Hematopoietic multipotent progenitor cell (in vitro differentiated cells): ENCODE measurements around the gene IRAK3. TPM values are rescaled to one million over a fixed set of nuclear protein-coding genes. Genes with fewer than 3 reads are reported as not detected.
"Not testable (repeated sequence)": the region's sequence is repeated elsewhere in the genome, so short reads cannot be mapped to it uniquely, and the experiment has no call there.

Experiments used
- DNase-seq, 3 donors: peaks; one replicate each; pipeline ENCODE4 v3.0.0-alpha.2; 2011 to 2015; ENCODE audit warnings: low read depth in 2 of 3, low spot score in 2 of 3
- total RNA-seq: library from RNA; depleted of rRNA; stranded (reverse); fragments of >200 nt; gene quantifications from one replicate; pipeline ENCODE4 v1.2.3, GENCODE V29; 2012

IRAK3 gene
- total RNA-seq, 1 donor = 28.3 TPM

DNA sequence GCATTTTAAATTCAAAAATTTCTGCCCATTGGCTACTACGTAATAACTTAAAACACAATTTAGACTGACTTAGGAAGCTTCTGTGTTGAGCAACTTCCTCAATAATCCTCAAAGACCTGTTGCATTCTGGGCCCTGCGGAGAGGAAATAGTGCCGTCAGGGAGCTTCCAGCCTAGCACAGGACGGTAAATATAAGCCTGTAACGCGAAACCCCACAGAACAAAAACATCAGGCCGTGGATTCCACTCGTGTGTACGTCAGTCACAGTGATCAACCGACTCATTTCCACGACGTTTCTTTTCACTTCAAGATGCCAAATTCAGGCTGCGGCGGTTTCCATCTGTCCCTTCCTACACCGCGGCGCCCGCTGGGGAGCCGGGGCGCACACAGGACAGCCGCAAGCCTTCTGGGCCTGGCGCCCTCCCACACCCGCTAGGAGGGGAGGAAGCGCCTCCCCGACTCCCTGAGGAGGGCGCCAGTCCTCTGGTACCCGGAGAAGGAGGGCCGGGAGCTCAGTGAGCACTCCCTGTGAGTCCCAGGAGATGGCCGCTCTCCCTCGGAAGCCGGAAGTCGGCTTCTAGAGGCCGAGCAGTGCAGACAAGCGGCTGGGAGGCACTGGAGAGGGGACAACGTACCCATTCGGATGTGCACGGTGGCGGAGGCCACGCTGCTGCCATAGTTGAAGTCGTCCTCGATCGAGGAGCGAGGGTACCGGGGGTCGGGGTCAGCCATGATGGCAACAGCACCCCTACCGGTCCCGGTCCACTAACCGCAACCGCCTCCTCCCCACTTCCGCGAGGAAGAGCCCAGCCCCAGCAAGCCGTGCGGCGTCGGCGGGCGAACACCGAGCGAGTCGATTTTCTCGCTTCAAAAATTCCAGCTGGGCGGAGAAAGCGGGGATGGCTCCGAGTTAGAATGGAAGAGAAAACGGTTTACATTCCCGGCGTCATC lies 19.5 kb upstream of the IRAK3 start, which contains the start of gene TMBIM4:
TSS of gene TMBIM4 (minus strand) at position 776 of the 950 bp plus-strand sequence. CDS start at position 731, 45 bp downstream.
- DNase-seq = peak; percentile 80 to 97 (median 94)

DNA sequence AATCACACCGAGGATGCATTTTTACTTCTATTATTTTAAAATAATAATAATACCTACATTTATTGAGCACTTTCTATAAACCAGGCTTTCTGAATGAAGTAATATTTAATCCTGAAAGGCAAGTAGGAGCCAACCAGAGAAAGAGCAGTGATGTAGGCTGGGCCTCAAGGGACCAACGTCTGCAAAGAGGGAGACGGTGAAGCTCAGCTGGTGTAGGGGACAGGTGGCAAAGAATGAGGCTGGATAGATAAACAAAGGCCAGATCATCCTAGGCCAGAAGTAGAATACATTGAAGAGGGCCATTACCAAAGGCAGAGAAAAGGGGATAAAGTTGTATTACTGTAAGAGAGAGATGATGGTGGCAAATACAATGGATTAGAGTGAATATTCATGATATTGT lies 18.4 kb upstream of the IRAK3 start:
- DNase-seq = no peak

DNA sequence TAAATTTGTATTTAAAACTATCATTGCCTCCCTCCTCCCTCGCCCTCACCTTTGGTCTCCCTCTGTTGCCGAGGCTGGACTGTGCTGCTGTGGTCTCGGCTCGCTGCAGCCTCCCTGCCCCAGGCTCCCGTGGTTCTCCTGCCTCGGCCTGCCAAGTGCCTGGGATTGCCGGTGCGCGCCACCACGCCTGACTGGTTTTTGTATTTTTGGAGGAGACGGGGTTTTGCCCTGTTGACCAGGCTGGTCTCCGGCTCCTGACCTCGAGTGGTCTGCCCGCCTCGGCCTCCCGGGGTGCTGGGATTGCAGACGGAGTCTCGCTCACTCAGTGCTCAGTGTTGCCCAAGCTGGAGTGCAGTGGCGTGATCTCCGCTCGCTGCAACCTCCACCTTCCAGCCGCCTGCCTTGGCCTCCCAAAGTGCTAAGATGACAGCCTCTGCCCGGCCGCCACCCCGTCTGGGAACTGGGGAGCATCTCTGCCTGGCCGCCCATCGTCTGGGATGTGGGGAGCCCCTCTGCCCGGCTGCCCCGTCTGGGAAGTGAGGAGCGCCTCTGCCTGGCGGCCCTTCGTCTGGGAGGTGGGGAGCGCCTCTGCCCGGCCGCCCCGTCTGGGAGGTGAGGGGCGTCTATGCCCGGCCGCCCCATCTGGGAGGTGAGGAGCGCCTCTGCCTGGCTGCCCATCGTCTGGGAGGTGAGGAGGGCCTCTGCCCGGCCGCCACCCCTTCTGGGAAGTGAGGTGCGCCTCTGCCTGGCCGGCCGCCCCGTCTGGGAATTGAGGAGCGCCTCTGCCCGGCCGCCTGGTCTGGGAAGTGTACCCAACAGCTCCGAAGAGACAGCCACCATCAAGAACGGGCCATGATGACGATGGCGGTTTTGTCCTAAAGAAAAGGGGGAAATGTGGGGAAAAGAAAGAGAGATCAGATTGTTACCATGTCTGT lies 14.4 kb upstream of the IRAK3 start:
- not testable (repeated sequence) for DNase-seq

DNA sequence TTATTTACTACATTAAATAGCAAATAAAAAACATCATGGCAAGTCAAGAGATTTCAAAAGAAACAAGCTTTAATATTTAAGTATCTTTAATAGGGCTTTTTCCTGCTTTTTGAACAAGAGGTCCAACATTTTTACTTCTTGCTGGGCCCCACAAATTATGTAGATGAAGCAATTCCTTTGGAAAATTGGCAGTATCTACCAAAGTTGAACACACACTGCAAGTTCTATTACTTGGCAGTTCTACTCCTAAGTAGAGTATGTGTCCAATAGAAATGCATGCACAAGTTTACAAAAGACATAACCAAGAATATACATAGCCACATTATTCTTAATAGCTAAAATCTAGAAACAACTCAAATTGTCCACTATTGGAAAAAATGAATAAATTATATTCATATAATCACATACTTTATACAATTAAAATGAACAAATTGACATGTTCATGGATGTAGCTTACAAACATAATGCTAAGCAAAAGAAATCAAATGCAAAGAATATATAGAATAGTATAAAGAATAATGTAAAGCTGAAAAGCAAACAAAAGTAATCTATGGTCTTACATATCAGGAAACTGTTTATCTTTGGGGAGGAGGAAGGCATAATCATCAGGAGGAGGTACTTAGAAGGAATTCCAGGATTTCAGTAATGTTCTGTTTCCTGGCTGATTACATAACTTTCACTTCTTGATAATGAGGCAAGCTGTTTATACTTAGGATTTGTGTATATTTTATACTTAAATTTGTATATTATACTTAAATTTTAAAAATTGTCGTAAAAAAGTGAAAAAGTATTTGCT lies 12.7 kb upstream of the IRAK3 start:
- no peak for DNase-seq

DNA sequence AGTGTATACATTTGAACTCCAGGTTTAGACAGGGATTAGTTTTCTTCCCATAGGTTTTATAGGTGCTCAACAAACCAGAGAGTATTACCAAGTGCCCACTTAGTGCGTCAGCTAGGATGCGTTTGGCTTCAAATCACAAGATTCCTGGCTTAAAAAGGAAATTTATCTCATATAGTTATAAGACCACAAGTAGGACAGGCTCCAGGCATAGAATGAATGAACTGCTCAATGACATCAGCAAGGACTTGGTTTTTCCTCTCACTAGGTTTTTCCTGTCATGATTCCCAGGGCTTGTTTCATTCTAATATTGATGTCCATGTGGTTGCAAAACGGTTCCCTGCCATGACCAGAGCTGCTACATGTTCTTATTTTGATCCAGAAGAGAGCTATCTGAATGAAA lies 6.1 kb upstream of the IRAK3 start:
- no peak for DNase-seq

DNA sequence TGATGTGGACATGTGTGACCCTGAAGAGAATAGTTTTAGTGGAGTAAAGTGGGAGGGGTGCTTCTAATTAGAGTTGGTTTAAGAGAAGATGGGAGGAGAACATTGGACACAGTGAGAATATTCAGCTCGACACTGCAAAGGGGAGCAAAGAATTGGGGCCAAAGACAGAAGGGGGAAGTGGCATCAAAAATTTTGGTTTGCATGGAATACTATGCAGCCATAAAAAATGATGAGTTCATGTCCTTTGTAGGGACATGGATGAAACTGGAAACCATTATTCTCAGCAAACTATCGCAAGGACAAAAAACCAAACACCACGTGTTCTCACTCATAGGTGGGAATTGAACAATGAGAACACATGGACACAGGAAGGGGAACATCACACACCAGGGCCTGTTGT lies 4.2 kb upstream of the IRAK3 start:
- not testable (repeated sequence) for DNase-seq

DNA sequence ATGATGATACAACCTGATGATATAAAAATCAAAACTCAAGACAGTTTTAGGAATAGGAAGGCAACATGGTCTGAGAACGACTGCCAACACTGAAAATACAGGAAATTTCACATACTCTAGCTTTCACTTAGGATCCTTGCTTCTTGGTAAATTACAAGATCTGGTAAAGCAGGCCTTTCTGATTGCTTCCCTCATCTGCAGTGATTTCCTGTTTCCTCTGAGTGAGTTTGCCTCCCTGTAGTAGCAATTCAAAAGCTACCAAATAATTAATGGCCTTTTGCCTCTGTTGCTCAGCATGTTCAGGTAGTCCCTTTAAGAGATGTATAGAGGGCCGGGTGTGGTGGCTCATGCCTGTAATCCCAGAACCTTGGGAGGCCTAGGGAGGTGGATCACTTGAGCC lies 2.0 kb upstream of the IRAK3 start:
- peak in 1 of 3 donors; percentile 43 for DNase-seq

DNA sequence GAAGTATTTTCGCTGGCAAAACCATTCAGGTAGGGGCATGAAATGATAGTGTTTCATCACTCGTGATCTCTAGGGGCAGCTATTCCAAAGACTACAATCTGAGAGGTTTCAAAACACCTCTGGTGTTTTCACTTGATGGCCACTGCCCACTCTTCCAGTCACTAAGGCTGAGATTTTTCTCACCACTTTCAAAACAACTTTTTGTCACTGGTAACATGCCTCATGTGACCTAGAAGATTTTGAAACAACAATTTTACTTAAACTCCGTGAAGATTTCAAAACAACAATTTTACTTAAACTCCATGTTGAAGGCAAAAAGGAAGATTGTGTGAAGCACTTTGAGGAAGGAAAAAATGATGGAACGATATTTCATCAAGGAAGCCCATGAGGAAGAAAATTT lies 1.2 kb upstream of the IRAK3 start:
- no peak for DNase-seq

DNA sequence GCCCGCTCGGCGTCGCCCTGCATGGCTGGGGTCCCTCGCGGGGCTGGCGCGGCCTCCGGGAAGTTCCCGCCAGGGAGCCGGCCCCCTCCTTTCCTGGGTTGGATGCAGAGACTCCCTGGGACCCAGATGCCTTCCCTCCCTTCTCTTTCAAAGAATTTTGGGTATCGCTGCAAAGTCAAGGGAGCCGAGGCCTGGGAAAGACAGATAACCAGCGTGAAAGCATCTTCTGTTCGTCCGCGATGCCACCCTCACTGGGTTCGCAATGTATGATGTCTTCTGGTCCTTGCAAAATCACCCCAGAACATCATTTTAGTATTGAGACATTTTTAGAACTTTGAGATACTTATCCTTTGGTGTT lies 451 bp downstream of the IRAK3 start:
- DNase-seq = peak in 1 of 3 donors; percentile 23

DNA sequence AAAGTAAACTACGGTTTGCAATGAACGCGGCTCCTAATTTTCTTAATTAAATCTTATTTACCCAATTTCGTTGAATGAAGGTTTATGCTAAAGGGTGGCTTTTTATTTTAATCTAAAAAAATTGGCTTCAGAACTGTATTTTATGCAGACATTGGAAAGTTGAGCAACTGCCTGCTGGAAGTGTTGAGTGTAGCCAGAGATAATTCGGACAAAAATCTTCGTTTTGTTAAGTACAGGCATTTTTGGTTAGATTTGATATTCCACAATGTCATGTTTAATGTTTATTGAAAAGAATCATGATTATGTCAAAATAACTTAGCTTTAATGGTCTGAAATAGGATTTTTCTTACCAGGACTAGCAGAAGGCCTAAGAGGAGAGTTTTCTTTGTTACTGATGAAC lies 875 bp downstream of the IRAK3 start:
- DNase-seq = no peak

DNA sequence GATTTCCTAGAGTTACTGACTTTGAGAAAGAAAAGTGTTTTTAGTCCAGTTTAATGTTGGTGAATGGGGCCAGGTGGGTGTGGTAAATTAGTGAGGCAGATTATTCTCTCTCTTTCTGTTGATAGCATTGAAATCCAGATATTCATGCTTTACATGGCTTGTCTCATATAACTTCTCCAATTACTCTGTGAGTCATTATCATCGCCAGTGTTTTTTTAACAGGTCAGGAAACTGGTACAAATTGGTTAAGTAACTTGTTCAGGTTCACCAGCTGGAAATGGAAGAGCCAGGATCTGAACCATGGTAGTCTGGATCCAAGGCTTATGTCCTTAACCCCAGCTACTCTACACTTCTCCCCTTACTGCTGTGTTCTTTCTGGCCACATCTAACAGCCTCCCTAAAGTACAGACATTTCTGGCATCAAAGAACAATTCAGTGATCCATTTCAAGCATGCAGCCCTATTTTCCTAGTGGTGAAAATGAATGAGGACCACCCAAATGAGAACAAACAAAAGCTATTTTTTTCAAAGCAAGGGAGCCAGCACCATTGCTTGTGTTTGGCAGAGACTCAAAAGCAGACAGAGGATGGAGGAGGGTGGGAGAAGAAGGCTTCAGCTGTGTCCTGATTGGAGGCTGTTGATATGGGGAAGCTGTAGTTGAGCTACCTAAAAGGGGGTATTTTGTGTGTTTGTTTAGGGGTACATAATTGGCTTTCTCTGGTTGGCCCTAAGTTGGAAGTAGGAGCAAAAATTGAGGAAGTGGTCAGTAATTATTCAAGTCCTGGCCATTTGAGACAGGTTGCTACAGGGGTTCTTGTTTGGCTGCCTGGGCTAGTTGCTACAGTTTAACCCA lies 1.7 kb downstream of the IRAK3 start:
- DNase-seq = peak in 2 of 3 donors; percentile 52 to 56

DNA sequence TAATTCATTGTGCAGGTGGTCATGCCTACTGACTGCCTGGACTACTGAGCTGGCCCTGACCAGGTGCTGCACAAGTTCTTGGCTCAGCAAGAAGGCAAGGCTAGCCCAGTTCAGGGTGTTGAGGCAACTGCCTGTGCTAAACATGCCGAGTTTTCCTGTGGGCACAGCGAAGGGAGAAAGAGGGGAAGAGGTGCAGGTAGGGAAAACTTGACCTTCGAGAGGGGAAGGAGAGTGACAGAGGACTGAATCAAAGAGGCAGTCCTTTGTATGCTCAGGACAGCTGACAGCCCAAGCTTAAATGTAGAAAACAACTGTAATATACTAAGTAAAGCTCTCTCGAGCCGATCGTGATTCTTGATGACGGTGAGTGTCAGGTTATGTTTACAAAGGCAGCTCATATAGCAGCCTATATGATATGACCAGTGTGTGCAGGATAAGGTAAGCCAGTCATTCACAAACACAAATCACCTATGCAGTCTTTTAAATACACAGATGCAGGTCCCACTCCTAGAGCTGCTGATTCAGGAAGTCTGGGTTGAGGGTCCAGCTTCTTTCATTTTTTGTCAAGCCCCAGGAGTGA lies 2.6 kb downstream of the IRAK3 start:
- DNase-seq = no peak

DNA sequence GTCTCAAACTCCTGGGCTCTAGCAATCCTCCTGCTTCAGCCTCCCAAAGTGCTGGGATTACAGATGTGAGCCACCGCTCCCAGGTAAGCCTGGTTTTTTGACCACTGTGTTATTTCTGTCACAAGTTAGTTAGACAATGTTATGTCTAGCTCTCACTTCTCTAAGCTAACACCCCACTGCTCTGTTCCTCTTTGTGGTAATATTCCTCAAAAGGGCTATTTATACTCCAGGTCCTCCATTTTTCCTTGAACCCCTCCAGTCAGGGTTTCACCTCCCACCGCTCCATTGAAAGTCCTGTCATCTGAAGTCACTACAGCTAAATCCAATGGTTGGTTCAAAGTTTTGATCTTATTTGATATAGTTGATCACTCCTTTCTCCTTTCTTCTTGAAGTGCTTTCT lies 5.1 kb downstream of the IRAK3 start:
- DNase-seq = no peak

DNA sequence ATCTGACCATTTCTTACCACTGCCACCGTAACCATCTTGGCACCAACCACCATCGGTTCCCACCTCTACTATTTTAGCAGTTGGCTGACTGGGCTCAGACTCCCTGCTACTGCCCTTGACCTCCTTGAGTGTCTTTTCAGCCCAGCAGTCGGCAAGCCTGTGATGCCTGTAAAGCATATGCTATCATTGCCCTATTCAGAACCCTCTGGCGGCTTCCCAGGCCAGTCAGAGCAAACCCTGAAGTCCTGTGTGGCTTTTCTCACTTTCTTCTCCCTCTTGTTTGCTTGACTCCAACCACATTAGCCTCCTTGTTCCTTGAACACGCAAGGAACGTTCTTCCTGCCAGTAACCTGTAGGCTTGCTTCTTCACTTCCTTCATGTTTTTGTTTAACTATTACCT lies 6.2 kb downstream of the IRAK3 start:
- DNase-seq = no peak

DNA sequence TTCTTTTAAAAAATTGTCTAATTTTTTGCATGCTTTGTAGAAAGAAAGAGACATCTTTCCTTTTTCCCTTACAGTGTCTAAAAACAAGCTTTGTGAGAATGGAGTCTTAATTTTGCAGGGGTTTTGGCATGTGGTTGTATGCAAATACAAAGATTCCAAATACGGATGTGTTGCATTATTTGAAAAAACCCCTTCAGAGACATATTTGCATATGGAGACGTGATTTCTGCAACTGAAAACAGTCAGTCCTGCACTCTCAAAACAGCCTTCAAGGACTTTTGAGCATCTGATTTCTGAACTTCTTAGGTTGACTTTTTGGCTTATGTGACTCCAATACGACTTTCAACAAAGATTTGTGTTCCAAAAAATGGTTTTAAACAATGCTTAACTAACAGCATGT lies 7.8 kb downstream of the IRAK3 start:
- DNase-seq = no peak

DNA sequence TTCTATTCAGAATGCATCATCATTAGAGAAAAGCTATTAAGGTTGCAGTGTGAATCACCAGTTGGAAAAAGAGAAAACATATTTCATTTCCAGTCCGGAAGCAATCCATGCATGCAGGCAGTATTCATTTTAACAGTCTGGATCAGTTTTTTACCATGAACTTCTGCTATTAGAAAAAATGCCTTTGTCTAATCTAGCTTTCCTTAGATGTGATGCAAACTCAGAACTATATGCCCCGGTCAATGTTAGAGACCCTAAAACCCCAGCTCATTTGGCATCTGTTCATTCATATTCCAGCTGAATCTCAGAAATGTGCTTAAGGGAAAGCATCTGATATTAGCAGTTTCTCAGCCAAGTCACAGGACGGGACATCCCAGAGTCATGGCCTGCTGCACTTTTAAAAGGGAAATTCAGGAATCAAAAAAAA lies 8.5 kb downstream of the IRAK3 start:
- no peak for DNase-seq

DNA sequence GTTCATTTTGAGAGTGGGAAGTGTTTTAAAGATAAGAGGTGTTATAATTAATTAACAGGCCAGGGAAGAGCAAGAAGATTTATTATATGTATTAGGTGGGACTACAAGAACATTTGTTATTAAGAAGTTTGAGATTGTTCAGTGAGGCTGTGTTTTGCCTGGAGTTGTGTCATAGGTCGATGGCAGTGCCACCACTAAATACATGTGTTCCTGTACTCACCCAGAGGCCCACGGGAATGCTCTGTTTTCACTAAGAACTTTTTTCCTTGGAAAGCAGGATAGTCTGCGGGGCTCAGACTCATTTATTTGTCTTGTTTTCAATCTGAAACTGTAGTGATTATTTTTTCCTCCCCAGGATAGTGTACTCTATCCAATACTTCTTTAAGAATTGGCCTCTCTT lies 10.1 kb downstream of the IRAK3 start:
- DNase-seq = no peak

DNA sequence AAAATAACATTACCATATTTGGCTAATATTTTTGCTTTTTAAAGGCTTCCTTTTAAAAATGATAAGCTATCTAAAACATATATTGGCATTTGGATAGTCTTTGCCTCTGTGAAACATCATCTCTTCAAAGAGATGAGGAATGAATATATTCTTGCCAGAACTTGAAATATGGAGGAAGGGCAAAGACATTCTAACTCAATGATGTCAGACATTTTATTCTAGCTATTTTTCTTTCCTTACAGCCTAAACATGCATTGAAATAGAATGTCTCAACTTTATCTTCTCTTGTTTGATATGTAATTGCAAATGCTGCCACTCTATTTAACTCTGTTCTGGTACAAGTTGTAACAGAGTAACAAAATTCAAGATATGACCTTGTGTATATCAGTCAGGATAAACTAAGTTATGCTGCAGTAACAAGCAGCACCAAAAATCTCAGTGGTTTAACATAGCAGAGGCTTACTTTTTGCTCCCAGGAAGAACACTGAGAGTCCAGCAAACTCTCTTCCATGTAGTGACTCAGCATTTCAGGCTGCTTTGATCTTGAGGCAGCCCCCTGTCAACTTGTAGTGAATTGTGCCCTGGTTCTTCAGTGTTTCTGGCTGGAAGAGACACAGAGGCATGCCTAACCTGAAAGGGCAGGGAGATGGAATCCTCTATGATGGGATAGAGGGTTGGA lies 11.0 kb downstream of the IRAK3 start:
- no peak for DNase-seq

DNA sequence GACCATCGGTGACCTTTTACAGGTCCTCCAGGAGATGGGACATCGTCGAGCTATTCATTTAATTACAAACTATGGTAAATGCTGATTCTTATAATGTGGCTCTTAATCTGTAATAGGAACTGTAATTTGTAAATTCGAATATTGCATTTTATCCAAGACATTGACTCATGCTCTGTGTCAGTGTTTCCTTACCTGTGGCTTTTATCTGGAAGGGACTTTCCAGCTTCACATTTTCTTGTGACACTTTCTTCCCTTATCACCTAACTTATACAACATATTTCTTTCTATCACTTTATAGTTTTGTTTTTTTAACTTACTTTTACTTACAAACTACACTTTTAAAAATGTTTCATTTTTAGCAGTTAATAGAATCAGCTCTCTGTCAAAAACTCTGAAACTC lies 14.8 kb downstream of the IRAK3 start:
- peak in 2 of 3 donors; percentile 23 to 40 for DNase-seq
